Limb (tissue), 2 donors: ENCODE measurements around the gene MACROD2.

Source experiments
- DNase-seq, 2 donors: peaks; one replicate each; pipeline ENCODE4 v3.0.0-alpha.2; 2016; ENCODE audit errors: extremely low spot score in 2 of 2

Gene MACROD2

GRCh38 chr20:15032352-15032622 is 1037.0 kb downstream of the MACROD2 start:
- DNase-seq: peak in 1 of 2 donors; percentile 33

- DNase-seq: no peak
Measured at GRCh38 chr20:15033269-15033668, 1038.0 kb downstream of the MACROD2 start.

- no peak for DNase-seq
Measured at GRCh38 chr20:15033891-15034290, 1038.6 kb downstream of the MACROD2 start.

DNA sequence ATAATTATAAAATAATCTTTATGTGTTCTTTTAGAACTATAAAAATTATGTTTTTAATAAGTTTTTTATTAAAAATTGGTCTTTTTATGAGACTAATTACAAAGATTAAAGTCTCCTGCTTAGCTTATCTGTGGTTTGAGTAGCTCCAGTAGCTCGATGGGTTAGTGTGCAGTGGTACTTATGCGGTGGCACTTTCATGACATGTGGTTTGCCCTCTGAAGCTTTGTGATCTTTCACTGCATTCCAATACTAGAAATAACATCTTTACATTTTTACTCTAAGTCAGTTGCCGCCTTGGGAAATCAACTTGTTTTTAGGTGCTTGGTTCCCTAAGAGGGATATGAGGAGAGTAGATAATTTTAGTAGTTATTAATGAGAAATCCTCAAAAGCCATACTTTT is 1041.6 kb downstream of the MACROD2 start:
- DNase-seq: no peak

DNA sequence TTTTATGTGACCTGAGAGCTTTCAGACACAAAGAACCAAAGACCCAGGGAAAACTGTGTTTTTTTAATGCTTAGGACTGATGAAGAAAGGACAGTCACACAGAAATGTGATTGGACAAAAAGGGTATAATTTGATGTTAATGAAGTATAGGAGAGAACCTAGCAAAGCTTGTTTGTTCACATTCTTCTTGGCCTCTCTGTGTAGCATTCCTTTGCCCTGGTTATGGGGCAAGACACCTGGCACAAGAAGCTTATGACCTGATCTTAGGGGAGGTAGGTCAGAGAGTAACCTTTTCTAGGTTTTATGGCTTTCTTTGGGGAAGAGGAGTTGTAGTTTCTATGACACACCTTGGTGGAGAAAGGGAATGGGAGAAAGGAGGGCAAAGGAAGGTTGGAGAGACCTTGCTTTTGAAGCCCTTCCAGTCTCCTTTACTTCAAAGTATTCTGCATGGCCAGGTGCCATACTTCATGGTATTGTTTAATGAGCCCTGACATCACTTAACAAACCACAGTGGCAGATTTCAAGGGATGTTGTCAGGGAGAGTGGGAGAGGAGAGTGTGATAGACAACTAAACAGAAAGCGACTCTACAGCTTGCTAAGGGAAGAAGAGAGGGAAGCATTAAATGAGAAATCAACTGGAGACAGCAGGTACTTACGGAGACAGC is 1043.9 kb downstream of the MACROD2 start:
- DNase-seq: no peak

DNA sequence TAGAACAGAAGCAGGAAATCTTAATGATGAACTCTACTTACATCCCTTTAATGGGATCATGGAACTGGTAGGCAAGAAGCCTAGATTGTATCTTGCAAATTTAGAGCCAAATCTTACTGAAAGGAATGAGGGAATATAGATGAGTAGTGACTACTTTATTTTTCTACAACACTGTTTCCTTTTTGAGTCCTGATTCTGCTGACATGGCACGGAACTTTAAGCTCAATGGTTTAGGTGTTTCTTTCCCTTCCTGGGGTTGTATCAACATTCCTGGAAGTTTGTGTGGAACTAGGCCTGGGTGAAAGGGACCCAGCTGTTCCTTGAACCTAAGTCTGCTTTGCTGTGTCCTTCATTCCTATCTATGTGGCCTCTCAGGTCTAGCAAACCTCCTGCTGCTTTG is 1047.4 kb downstream of the MACROD2 start:
- DNase-seq: no peak

- DNase-seq: peak in 1 of 2 donors; percentile 25
Measured at GRCh38 chr20:15045246-15045645, 1049.9 kb downstream of the MACROD2 start.

GRCh38 chr20:15047042-15047441 is 1051.7 kb downstream of the MACROD2 start:
- no peak for DNase-seq

GRCh38 chr20:15047601-15048000 is 1052.3 kb downstream of the MACROD2 start:
- no peak for DNase-seq

- DNase-seq: no peak
Measured at GRCh38 chr20:15056246-15056645, 1060.9 kb downstream of the MACROD2 start.

GRCh38 chr20:15058841-15059240 is 1063.5 kb downstream of the MACROD2 start:
- no peak for DNase-seq

DNA sequence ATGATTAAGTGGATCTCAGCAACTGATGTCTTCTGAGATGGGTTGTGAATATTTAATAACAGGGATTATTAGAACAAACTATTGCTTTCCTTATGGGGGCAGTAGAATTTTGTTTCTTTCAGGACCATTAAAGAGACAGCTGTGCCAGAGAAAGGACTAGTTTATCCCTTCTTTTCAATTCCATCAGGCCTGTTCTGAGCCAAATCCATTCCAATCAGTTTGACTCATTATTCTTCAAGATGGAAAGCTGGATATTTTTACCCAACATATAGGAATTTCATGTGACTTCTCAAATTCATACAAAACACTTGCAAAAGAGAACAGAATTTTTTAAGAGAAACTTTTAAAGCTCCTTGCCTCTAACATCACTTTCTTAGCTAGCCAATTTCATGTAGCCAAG is 1064.1 kb downstream of the MACROD2 start:
- DNase-seq: no peak

- DNase-seq: no peak
Measured at GRCh38 chr20:15060265-15061060, 1065.1 kb downstream of the MACROD2 start.

GRCh38 chr20:15061061-15061430 is 1065.7 kb downstream of the MACROD2 start:
- no peak for DNase-seq

DNA sequence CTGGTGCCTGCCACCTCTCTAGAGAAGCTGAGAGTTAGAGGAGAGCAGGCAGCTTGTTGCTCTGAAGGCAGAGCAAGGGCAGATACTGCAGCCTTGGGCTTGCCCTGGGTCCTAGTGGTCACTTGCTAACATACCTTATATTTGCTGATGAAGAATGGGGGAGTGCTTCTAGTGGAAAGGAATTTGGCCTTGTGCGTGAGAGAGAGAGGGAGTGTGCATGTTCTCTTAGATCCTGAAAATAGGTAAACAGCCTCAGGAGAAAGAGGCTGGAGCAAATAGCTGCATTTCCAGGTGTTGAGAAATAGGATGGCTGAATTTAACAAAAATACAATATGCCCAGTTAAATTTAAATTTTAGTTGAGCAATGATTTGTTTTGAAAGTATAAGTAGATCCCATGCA is 1066.6 kb downstream of the MACROD2 start:
- DNase-seq: no peak

DNA sequence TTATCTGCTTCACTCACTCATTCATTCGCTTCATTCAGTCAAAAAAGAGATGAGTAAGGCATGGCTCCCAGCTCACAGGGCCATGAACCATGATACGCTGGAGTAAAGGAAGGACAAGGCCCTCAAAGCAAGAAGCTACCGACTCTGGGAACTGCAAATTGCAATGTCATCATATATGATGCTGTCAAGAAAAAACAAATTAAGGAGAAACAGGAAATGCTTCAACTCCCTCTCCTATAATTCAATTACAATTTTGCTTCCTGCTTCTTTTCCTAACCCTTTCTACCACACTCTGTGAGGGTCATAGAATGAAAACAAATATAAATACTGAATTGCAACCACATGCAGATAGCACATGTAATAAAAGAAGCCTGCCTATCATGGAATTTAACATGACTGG is 1067.8 kb downstream of the MACROD2 start:
- DNase-seq: no peak

- no peak for DNase-seq
Measured at GRCh38 chr20:15064741-15065140, 1069.4 kb downstream of the MACROD2 start.

DNA sequence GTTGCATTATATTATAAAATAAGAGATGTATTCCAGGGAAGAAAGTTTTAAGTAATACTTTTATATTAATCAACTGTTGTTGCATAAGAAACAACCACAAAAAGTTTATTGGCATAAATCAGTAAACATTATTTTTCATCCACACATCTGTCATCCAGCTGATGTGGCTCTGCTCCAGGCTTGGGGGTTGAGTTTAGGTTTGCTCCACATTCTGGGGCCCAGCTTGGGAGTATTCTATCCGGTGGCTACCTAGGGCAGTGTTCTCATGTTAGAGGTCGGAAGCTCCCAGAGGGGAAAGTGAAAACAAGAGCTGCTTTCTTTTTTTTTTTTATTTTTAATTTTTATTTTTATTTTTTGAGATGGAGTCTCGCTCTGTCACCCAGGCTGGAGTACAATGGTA is 1070.5 kb downstream of the MACROD2 start:
- DNase-seq: no peak

- DNase-seq: no peak
Measured at GRCh38 chr20:15068486-15068885, 1073.2 kb downstream of the MACROD2 start.

DNA sequence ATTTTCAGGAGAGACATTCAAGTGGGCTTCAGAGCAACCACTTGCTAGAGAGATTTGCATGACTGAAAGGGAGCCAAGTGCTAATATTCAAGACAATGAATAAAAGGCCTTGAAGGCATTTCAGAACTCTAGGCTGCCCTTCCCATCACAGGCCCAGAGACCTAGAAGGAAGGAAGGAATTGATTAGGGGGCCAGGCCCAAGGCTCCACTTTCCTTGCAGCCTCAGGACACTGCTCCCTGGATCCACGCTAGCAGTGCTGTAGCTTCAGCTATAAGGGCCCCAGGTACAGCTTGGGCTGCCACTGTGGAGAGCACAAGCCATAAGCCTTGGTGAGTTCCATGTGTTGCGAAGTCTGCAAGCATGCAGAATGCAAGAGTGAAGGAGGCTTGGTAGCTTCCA is 1074.0 kb downstream of the MACROD2 start:
- no peak for DNase-seq

DNA sequence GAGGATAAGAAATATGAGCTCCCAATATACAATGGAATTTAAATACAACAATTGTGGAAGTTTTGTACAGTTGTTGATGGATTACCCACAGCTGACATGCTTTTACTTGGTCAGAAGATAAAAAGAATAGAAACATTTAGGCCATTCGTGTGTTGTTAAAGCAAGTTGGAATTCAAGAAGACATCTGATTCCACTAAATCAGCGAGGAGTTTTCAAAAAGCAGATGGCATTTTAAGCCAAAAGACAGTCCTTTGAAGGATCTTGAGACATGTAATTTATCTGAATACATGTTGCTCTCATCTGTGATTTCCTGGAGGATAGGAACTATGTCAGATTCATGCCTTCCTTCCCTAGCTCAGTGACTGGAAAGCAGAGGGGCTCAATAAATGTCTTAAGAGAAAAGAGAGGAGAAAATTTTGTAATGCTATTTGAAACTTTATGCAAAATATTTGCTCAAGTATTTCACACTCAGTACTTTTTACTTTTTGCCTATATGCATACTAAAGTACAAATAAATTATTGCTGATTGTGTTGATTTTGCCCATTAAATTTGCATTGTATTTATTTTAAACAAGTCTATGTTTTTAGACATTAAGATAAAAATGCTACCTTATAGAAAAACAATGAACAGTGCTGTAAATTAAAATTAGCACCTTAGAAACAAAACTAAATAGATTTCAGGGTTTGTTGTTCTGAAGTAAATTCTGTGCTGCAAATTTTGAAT is 1075.9 kb downstream of the MACROD2 start:
- peak in 1 of 2 donors; percentile 55 for DNase-seq

- DNase-seq: no peak
Measured at GRCh38 chr20:15072316-15072715, 1077.0 kb downstream of the MACROD2 start.

DNA sequence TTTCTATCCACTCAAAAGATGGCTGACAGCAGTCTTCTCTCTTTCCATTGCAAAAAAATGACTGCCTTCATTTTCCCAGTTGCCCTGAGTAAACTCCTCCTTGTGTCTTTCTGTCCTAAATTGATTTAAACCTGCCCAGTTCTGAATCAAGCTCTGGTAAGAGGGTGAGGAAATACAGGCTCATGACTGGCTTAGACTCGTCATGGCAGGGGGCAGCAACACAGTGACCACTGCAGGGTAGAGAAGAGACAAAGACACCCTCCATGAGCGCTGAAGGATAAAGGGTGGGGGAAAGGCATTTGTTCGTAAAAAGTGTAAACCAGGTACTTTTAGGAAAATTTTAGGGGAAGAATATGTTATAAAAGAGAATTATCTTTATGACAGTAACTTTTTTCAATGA is 1080.3 kb downstream of the MACROD2 start:
- no peak for DNase-seq
